HG03135 (cell line): ENCODE results near the gene ARMC12.

Experiments
- ATAC-seq: cut with Tn5 transposase; IDR thresholded peaks from one replicate; pipeline ENCODE4 v1.9.1; 2021; ENCODE audit warnings: mild to moderate bottlenecking, moderate library complexity; ENCODE audit not compliant: unreplicated experiment

The ARMC12 gene

DNA sequence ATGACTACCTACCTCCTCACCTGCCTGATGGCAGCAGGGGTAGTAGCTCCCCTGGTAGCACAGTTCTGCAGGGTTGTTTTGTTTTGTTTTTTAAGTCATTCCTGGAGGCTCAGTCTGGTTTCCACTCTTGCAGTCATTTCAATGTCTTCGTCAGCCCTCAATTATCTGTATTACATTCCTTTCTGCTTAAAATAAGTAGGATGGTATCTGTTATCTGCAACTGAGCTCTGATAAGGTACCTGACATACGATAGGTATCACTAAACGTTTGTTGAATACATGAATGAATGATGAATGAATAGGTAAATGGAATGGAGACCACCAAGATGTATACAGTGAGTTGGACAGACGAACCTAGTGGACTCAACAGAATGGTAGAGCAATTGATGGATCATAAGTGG is 32.4 kb downstream of the ARMC12 start:
- ATAC-seq, result no peak

- no peak for ATAC-seq
These were observed 34.5 kb downstream of the ARMC12 start for GRCh38 chr6:35771343-35771627.

DNA sequence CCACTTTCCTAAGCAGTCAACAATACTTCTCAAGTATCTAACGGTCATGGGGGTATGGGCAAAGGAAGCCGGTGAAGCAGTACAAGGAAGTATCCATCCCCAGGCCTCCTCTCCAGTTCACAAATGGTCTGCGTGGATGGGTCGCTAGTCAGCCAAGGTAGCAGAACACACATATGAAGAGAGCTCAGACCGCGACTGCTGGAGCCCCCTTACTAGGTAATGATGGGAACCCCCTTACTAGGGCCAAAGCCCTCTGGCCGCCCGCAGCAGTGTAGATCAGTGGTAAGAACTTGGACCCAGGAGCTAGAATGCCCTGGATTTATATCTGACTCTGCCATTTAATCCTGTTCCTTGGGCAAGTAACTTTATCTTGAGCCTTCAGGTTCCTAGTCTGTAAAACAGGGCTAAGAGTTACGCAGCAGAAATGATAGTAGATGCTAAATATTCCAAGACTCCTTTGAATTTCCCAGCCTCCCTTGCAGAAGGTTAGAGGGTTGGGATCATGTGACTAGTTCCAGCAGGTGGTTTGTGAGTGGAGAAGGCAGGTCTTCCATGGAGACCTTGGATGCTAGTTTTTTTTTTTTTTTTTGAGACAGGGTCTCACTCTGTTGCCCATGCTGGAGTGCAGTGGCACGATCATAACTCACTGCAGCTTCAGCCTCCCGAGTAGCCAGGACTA is 37.4 kb downstream of the ARMC12 start:
- no peak for ATAC-seq

- ATAC-seq, result no peak
These were observed 38.2 kb downstream of the ARMC12 start for GRCh38 chr6:35775031-35775430.

DNA sequence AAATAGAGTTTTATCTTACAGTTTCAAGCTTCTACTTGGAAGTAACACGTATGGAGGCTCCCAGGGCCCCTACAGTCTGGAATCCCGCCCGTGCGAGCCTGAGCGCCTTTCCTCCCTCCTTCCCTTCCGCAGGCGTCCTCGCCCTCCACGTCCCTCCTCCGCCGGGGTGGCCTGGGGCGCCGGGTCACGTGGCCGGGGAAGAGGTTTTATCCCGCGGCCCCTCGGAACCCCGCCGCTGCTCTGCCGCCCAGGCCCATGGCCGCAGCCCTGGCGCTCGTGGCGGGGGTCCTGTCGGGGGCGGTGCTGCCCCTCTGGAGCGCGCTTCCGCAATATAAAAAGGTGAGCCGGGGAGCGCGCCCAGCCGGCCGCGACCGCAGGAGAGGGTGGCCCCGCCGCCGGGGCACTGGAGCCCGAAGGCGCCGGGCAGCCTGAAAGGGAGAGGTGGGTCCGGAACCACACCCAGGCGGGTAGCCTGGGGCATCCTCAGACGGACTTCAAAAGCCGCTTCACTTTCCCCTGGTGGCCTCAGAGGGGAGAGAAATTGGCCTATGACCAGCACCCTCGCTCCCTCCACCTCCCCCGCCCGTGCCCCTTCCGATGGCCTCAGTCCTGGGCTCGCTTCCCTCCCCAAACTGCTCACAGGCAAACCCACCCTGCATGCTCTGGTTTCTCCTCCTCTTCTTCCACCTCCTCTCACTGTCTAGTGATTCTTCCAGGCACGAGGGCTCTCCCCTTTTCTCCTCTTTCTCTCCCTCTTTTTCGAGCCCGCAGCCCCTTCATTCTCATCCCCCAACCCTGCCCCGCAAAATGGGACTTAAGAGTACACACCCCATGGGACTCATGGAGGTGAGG is 39.8 kb downstream of the ARMC12 start, which contains the start of gene CLPSL2:
TSS of gene CLPSL2 (plus strand) at position 235 of the 852 bp plus-strand sequence. CDS start at position 256, 21 bp downstream.
- ATAC-seq, result no peak

DNA sequence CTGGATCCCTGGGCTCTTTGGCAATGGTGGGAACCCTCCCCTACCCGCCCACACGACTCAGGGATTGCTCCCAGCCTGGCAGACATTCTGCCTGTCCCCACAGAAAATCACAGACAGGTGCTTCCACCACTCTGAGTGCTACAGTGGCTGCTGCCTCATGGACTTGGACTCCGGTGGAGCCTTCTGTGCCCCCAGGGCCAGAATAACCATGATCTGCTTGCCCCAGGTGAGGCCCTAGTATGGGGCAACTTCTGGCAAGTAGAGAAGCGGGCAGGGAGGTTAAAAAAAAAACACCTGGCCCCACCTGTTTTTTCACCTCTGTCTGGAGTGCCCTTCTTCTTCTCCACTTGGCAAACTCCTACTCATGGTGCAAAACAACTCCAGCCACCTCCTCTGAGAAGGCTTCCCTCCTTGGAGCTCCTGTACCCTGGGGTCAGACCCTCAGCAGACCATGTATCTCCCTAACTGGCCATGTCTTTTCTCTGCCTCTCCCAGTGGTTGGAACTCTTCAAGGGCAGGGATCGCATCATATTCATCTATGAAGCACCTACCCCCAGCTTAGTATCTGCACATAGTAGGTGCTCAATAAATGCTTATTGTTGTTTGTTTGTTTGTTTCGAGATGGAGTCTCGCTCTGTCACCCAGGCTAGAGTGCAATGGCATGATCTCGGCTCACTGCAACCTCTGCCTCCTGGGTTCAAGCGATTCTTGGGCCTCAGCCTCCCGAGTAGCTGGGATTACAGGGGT is 40.7 kb downstream of the ARMC12 start:
- ATAC-seq, result no peak

DNA sequence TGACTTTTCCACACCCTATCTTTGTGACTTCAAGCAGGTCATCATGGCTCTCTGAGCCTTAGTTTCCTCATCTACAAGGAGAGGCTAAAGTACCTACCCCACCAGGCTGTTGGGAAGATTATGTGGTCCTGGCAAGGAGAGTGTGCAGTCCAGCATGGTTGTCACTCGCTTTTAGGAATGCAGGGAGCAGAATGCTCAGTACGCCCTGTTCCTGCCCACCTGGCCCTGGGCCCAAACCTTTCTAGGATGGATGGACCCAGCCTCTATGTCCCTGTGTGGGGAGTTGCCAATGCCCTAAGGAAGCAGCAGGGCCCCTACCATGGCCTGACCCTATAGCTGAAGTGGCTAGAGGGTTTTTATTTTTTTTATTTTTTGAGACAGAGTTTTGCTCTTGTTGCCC is 41.6 kb downstream of the ARMC12 start:
- no peak for ATAC-seq

GRCh38 chr6:35780719-35781118 is 43.9 kb downstream of the ARMC12 start, which contains the start of gene CLPSL1:
CLPSL1 (plus strand) TSS chr6:35781019; CDS start chr6:35781111, 92 bp downstream.
- no peak for ATAC-seq

DNA sequence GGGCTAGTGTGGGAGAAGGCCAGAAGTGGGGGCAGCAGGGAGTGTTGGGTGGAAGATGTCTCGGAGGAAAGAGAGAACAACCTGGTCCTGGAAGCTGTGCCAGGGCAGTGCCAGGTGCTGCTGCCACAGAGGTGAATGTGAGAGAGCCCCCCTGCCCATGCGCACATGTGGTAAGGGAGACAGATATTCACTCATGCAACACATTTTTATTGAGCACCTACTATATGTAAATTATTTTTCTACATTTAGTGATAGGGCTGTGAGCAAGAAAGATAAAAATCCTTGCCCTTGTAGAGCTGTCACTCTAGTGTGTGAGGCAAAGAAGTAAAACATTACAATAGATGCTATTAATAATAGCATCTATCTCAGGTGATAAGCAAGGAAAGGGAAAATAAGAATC is 44.5 kb downstream of the ARMC12 start:
- no peak for ATAC-seq

DNA sequence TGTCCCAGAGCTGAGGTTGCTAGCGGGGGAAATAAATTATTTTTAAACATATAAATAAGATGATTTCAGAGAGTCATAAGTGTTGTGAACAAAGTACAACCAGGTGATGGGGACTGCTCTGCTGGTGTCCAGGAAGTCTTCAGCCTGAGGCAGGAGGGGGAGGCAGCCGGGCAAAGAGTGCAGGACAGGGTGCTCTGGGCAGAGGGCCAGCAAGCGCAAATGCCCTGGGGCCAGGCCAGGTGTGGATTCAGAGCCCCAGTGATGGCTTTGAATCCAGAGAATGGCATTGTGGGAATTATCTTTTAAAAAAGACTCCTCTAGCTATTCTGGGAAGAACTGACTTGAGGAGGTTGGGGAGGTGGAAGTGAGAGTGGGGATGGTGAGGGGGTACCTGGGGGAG is 45.6 kb downstream of the ARMC12 start:
- ATAC-seq, result no peak

GRCh38 chr6:35784200-35784599 is 47.4 kb downstream of the ARMC12 start:
- no peak for ATAC-seq

DNA sequence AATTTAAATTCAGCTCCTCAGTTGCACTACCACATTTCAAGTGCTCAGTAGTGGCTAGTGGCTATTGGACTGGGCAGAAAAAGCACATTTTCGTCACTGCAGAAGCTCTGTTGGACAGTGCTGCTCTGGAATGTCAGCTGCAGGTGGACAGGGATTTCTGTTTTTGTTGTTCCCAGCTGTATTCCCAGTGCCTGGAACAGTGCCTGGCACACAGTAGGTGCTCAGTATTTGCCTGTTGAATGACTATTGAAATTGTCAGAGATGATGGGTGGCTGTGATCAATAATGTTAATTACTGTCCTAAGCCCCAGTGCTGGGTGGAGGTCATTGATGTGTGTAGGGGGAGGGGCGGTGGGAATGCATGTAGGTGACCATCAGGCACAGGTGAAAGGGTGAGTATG is 49.4 kb downstream of the ARMC12 start:
- ATAC-seq, result no peak

- no peak for ATAC-seq
These were observed 50.0 kb downstream of the ARMC12 start for GRCh38 chr6:35786810-35787209.

DNA sequence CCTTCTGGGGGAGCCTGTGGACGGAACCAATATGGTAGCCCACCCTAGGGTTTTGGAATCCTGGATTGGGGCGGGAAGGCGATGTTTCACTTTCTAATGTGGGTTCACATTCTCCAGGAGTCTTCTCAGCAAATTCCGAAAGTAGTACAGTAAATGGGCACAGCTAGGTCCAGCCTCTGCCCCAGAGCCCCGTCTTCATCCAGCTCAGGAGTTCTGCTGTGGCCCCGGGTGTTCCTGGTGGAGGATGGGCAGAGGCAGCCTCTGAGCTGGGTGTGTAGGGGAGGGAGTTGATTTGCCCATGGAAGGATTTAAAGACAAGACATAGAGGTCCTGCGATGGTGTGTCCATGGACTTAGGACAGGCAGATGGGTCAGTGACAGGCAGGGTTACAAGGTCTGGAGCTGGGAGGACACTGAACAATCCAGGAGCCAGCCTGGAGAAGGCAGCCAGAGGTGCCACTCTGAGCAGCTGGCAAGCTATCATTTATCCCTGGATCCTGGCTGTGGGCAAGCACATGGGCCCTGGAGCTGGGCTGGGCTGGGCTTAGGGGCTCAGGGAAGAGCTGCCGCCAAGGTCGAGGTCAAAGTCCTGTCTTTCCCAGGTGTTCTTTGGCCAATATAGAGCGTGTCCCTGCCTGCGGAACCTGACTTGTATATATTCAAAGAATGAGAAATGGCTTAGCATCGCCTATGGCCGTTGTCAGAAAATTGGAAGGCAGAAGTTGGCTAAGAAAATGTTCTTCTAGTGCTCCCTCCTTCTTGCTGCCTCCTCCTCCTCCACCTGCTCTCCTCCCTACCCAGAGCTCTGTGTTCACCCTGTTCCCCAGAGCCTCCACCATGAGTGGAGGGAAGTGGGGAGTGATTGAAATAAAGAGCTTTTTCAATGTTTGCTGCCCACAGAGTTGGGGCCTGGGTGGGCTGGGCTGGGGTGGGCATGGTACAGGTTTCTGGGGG is 50.7 kb downstream of the ARMC12 start:
- no peak for ATAC-seq

- ATAC-seq, result no peak
These were observed 51.7 kb downstream of the ARMC12 start for GRCh38 chr6:35788423-35788982.

- no peak for ATAC-seq
These were observed 53.9 kb downstream of the ARMC12 start for GRCh38 chr6:35790683-35791082.

DNA sequence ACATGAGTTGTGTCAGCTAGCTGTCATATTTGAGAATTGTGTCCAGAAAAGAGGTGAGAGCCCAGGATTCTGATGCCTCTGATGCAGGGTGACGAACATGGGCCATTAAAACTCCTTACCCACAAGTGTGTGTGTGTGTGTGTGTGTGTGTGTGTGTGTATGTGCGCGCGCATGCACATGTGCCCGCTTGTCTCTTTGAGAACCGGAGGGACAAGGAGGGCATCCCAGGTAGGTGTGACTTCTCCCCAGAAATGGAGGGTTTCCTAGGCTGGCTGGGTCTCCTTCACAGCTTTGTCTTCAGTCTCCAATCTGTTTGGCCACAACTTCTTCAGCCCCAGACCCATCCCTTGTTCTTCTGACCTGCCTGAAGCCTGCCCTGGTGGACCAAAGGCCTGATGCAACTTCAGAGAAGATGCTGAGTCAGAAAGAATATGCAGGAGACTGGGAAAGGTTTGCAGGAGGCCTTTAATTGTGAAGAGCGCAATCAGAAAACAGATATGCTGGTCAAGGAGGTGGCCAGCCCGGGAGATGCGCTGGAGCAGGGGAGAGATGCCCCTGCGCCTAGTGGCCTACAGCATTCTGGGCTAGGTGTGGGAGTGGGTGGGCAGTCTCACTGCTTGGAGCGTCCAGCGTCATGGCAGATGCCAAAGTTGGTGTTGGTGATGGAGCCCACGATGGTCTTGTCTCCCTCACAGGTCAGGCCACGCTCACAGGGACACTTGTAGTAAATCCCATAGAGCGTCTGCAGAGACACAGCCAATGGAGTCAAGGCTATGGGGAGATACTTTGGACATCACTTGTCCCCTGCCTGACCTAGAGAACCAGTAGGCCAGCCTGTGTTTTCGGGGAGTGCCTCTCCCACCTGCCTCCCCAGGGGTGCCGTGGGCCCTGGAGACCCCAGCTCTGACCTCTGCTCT is 58.0 kb downstream of the ARMC12 start:
- no peak for ATAC-seq

DNA sequence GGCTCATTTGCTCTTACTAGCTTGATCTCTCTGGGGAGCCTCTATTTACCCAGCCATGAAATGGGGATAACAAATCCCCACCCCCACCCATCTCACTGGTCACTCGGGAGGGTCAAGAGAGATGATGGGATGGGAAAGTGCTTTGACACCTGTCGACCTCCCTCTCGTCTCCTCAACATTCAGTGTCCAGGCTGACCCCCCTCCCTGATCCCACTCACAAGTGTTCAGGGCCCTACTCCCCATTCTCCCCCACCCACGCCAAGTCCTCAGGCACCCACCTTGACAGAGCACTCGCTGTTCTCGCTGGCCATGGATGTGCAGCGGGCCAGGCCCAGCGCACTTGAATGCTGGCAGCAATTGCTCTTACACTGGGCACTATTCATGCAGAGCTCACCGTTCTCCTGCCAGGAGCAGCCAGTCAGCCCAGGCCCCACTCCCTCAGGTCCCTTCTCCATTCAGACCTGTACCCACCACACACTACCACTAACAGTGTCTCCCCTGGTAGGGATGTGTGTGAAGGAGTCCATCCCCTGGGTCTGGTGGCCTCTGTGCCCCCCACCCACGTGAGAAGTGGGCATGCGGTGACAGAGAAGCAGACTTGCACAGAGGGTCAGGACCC is 58.7 kb downstream of the ARMC12 start:
- no peak for ATAC-seq

- ATAC-seq, result no peak
These were observed 59.4 kb downstream of the ARMC12 start for GRCh38 chr6:35796236-35796635.
